22Rv1 (cell line): ENCODE data around the gene PRXL2A.

Experiments used
- CTCF ChIP-seq: fragments of 450-650 bp; IDR thresholded peaks from 2 replicates; pipeline ENCODE4 v1.5.1; 2017; ENCODE audit warnings: mild to moderate bottlenecking
- ZFX ChIP-seq: fragments of 450-650 bp; IDR thresholded peaks from 2 replicates; pipeline ENCODE4 v1.6.1; 2017; ENCODE audit warnings: antibody characterized with exemption, borderline replicate concordance

GRCh38 chr10:80412486-80412885 is 4.1 kb downstream of the PRXL2A start:
- TF ChIP-seq CTCF = no peak
- no peak for TF ChIP-seq ZFX
